Lower lobe of right lung (tissue), 2 donors: ENCODE measurements around the gene MPPED1. TPM values are rescaled to one million over a fixed set of nuclear protein-coding genes. Genes with fewer than 3 reads are reported as not detected.

Source experiments
- ATAC-seq, 2 donors: fragments of 200-7000 bp; cut with Tn5 transposase; one replicate each; pipeline ENCODE4 v1.9.1; 2020 to 2022; ENCODE audit warnings: mild to moderate bottlenecking in 2 of 2, moderate library complexity in 2 of 2
- DNase-seq: peaks from one replicate; pipeline ENCODE4 v3.0.0-alpha.2; 2020
- H3K27ac ChIP-seq: fragments of 200-600 bp; one replicate; pipeline ENCODE4 v1.8.0; 2022
- H3K27me3 ChIP-seq: fragments of 200-600 bp; one replicate; pipeline ENCODE4 v1.8.0; 2022; ENCODE audit warnings: low read depth
- H3K36me3 ChIP-seq: fragments of 200-600 bp; one replicate; pipeline ENCODE4 v1.8.0; 2022; ENCODE audit warnings: mild to moderate bottlenecking
- H3K4me1 ChIP-seq: fragments of 200-600 bp; one replicate; pipeline ENCODE4 v1.8.0; 2022
- H3K4me3 ChIP-seq: fragments of 200-600 bp; one replicate; pipeline ENCODE4 v1.8.0; 2022; ENCODE audit warnings: mild to moderate bottlenecking
- H3K9me3 ChIP-seq: fragments of 200-600 bp; one replicate; pipeline ENCODE4 v1.8.0; 2022
- intact Hi-C: fragments of 100-400 bp; cut with DNase I; formaldehyde crosslinking; loops from one replicate; pipeline ENCODE4 v1.11.0; 2022
- total RNA-seq: library from RNA; stranded (reverse); fragmentation: NEBNext Ultra II Directional; extraction: Animal tissue kit (Norgen Biotek cat#: 25700); gene quantifications from one replicate; pipeline ENCODE4 v1.2.1, GENCODE V29; 2021
- TF ChIP-seq, protein P1 (sequence below): fragments of 200-600 bp; IDR thresholded peaks from one replicate; pipeline ENCODE4 v1.8.0; 2022; ENCODE audit warnings: antibody characterized with exemption, mild to moderate bottlenecking
- donor health status: DM: no; HTN: yes; CAD: no; lungs with severe emphysema.

The MPPED1 gene
- total RNA-seq, 1 donor from 2014 or later, result not detected

DNA sequence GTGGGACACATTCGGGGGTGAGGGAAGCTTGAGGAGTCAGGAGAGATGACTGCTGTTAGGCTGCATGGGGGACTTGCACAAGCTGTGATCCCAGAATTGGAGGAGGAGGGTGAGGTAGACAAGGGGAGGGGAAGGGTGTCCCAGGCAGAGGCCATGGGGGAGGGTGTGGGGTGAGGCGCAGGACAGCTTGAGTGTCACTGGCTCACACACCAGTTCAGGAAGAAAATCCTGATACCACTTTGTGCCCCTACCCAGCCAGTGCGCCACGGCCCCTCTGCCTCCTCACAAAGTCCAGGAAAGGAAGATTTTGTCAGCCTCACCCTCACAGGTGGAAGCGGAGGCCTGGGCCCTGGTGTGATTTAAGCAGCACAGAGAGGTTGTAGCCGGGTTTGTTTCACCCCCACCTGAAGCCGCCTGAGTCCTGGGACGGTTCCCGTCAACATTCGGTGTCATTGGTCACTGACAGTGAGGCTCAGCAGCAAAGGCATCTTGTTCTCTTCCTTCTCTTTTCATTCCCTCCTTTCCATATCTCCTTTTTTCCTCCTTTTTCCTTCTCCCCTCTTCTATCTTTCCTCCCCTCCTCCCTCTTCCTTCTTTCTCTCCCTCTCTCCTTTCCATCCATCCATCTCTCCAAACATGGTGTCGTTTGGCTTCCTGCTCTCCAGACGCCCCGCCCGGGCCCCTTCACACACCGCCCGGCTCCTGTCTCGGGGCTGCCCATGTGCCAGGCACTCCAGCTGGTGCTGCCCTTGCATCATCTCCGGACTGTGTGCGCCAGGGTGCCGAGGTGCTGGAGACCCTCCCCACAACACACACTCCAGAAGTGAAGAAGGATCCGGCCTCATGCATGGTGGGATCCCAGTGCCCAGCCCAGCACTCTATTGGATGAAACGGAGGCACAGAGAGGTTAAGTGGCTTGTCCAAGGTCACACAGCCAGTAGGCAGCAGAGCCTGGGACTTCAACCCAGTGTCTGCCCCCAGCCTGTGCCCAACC, 89.3 kb downstream of the MPPED1 start:
- intact Hi-C loops, result no loop called here
- H3K27me3 ChIP-seq, result peaks cover 3% of the 10 kb centered on the region
- no peaks in the 10 kb centered on the region for H3K36me3 ChIP-seq
- ATAC-seq (no peak), DNase-seq (no peak)
- no peak overlapping the region for H3K27ac ChIP-seq
- H3K4me1 ChIP-seq, result no peaks in the 10 kb centered on the region
- no peak overlapping the region for H3K4me3 ChIP-seq
- TF ChIP-seq, protein P1, sequence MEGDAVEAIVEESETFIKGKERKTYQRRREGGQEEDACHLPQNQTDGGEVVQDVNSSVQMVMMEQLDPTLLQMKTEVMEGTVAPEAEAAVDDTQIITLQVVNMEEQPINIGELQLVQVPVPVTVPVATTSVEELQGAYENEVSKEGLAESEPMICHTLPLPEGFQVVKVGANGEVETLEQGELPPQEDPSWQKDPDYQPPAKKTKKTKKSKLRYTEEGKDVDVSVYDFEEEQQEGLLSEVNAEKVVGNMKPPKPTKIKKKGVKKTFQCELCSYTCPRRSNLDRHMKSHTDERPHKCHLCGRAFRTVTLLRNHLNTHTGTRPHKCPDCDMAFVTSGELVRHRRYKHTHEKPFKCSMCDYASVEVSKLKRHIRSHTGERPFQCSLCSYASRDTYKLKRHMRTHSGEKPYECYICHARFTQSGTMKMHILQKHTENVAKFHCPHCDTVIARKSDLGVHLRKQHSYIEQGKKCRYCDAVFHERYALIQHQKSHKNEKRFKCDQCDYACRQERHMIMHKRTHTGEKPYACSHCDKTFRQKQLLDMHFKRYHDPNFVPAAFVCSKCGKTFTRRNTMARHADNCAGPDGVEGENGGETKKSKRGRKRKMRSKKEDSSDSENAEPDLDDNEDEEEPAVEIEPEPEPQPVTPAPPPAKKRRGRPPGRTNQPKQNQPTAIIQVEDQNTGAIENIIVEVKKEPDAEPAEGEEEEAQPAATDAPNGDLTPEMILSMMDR, result no peak
- H3K9me3 ChIP-seq, result no peaks in the 10 kb centered on the region

DNA sequence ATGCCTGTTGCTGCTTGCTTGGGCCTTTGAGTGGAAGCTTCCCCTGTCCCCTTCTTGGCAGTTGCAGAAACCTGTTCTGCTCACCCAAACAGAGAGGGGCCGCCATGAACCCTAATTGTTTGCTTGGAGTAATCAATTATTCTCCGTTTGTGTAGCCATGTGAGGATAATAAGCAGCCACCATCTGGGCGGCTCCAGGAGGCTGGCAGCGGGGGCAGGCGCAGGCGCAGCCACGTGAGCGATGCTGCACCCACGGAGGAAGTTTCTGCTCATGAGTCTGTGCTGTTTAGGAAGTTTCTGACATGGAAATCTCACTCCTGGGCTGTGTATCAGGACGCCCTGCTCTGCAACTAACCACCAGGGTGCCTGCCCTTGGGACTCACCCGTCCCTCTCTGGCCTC, 90.1 kb downstream of the MPPED1 start:
- Histone ChIP-seq H3K4me1 (no peaks in the 10 kb centered on the region), H3K36me3 (no peaks in the 10 kb centered on the region), H3K27ac (no peak overlapping the region), H3K9me3 (no peaks in the 10 kb centered on the region), H3K27me3 (peaks cover 3% of the 10 kb centered on the region), H3K4me3 (no peak overlapping the region)
- ATAC-seq (no peak), DNase-seq (no peak)
- TF ChIP-seq, protein P1, result no peak
- intact Hi-C loops, result no loop called here

DNA sequence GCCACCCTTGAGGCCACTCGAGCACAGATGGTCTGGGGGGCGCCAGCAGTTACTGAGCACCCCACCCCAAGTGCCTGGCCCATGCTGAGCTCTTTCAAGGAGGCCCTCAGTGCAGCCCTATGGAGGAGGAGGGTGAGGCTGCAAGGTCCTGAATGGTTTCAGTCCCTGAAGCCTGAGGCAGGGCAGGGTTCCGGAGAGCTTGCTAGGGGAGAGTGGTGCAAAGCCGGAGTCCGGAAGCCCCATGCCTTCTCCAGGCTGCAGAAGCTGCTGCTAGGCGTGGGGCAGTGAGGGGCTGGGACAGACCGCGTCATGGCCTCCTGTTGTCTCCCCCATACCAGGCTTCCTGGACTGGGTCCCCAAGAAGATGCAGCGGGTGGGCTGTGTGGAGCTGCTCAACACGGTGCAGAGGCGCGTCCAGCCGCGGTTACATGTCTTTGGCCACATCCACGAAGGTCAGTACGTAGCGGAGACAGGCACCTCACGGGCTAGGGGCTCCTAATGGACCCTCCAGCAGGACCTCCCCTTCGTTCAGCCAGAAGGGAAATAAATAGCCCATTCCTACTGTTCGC, 90.6 kb downstream of the MPPED1 start:
- ATAC-seq, result peak in 1 of 2 donors; percentile 34
- TF ChIP-seq, protein P1, result no peak
- intact Hi-C loops, result no loop called here

DNA sequence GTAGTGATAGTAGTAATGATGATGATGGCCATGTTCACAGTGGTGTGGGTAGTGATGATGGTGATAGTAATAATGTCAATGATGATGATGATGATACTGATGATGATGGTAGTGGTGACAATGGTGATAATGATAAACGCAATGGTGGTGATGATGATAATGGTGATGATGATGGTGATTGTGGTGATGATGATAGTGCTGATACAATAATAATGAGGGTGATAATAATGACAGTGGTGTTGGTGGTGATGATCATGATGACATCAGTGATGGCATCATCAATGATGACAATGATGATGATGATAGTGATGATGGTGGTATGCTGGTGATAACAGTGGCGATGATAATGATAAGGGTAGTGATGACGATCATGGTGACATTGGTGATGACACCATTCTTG, 92.3 kb downstream of the MPPED1 start:
- TF ChIP-seq, protein P1, result no peak
- Histone ChIP-seq H3K27ac (no peak overlapping the region), H3K4me1 (no peaks in the 10 kb centered on the region), H3K27me3 (peaks cover 3% of the 10 kb centered on the region), H3K4me3 (no peak overlapping the region), H3K9me3 (no peaks in the 10 kb centered on the region), H3K36me3 (no peaks in the 10 kb centered on the region)
- ATAC-seq (no peak), DNase-seq (no peak)
- intact Hi-C loops, result no loop called here

More for the DNA sequence above, 90.6 kb downstream of the MPPED1 start:
- DNase-seq, result no peak
- Histone ChIP-seq H3K4me1 (no peaks in the 10 kb centered on the region), H3K27me3 (peaks cover 3% of the 10 kb centered on the region), H3K4me3 (no peak overlapping the region), H3K27ac (no peak overlapping the region), H3K36me3 (no peaks in the 10 kb centered on the region), H3K9me3 (no peaks in the 10 kb centered on the region)

DNA sequence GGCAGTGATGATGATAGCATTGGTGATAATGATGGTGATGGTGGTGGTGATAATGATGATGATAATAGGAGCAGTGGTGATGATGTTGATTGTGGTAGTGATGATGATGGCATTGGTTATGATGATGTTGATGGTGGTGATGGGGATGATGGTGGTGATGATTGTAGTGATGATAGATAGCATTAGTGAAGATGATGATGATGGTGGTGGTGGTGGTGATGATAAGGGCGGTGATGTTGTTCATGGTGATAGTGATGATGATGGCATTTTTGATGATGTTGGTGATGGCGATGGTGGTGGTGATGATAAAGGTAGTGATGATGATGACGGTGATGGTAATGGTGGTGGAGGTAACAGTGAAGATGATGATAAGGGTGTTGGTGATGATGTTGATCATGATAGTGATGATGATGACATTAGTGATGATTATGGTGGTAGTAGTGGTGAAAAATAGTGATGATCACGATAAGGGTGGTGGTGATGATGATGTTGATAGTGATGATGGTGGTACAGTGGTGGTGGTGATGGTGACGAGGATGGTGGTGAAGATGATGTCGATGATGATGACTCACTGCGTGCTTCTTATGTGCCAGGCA, 93.0 kb downstream of the MPPED1 start:
- no peaks in the 10 kb centered on the region for H3K36me3 ChIP-seq
- H3K27me3 ChIP-seq, result peaks cover 3% of the 10 kb centered on the region
- TF ChIP-seq, protein P1, result no peak
- intact Hi-C loops, result no loop called here
- H3K4me1 ChIP-seq, result no peaks in the 10 kb centered on the region
- H3K27ac ChIP-seq, result no peak overlapping the region
- no peaks in the 10 kb centered on the region for H3K9me3 ChIP-seq
- DNase-seq, result no peak
- ATAC-seq, result no peak
- no peak overlapping the region for H3K4me3 ChIP-seq
